Measurements from ENCODE around the gene COL5A3. TPM values are rescaled to one million over a fixed set of nuclear protein-coding genes. Genes with fewer than 3 reads are reported as not detected.

The COL5A3 gene
- total and polyA plus RNA-seq, 4 donors: 0.14 to 4.9 (median 0.76) TPM

DNA sequence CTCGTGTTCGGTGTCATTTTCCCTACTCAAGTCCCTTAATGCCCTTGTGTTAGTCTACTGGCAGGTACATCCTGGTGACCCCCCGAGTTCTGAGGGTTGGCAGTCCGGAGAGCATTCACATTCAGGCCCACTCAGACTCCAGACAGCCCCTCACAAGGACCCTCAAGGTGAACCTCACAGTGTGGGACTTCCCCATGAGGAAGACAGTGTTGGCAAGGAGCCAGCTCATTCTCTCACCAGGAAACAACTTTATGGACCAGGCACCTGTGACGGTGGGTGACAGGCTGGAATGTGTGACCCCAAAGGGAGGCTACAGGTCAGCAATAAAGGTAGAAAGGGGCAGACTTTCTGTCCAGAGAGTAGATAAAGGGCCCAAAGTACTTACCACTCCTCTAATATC is 27.5 kb upstream of the COL5A3 start:
- peaks cover 0 to 5% (median 2%) of the 10 kb centered on the region in 4 donors for H3K9me3 ChIP-seq (ENCODE audit: control insufficient read depth in 4 of 4, low read length in 3 of 4)
- WGBS: 30% methylated on average over 5 of the region's 5 CpGs
- peaks cover 0 to 9% (median 0%) of the 10 kb centered on the region in 4 donors for H3K36me3 ChIP-seq (ENCODE audit: control insufficient read depth in 4 of 4, insufficient read depth in 3 of 4, low read depth in 1 of 4, low read length in 3 of 4)
- TF ChIP-seq FOXA1 (IDR thresholded peaks at IDR 0.05): no peak
- no peak for TF ChIP-seq JUND (IDR thresholded peaks at IDR 0.05)
- TF ChIP-seq FOXA2 (IDR thresholded peaks at IDR 0.05): no peak
- no peak for TF ChIP-seq RAD21 (IDR thresholded peaks at IDR 0.05)
- TF ChIP-seq SP1 (IDR thresholded peaks at IDR 0.05): no peak
- TF ChIP-seq EGR1 (IDR thresholded peaks at IDR 0.05; ENCODE audit: low read depth in 2 of 2): no peak
- no peak for TF ChIP-seq RXRA (IDR thresholded peaks at IDR 0.05)
- no peak for TF ChIP-seq NR2F2 (IDR thresholded peaks at IDR 0.05)
- TF ChIP-seq TAF1 (conservative IDR thresholded peaks at IDR 0.05): no peak
- TF ChIP-seq, protein P1, sequence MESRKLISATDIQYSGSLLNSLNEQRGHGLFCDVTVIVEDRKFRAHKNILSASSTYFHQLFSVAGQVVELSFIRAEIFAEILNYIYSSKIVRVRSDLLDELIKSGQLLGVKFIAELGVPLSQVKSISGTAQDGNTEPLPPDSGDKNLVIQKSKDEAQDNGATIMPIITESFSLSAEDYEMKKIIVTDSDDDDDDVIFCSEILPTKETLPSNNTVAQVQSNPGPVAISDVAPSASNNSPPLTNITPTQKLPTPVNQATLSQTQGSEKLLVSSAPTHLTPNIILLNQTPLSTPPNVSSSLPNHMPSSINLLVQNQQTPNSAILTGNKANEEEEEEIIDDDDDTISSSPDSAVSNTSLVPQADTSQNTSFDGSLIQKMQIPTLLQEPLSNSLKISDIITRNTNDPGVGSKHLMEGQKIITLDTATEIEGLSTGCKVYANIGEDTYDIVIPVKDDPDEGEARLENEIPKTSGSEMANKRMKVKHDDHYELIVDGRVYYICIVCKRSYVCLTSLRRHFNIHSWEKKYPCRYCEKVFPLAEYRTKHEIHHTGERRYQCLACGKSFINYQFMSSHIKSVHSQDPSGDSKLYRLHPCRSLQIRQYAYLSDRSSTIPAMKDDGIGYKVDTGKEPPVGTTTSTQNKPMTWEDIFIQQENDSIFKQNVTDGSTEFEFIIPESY (IDR thresholded peaks at IDR 0.05): no peak
- TF ChIP-seq REST (IDR thresholded peaks at IDR 0.05): no peak
- TF ChIP-seq GABPA (IDR thresholded peaks at IDR 0.05 in 1 of 2, conservative IDR thresholded peaks at IDR 0.05 in 1 of 2): no peak
- TF ChIP-seq, protein P2, sequence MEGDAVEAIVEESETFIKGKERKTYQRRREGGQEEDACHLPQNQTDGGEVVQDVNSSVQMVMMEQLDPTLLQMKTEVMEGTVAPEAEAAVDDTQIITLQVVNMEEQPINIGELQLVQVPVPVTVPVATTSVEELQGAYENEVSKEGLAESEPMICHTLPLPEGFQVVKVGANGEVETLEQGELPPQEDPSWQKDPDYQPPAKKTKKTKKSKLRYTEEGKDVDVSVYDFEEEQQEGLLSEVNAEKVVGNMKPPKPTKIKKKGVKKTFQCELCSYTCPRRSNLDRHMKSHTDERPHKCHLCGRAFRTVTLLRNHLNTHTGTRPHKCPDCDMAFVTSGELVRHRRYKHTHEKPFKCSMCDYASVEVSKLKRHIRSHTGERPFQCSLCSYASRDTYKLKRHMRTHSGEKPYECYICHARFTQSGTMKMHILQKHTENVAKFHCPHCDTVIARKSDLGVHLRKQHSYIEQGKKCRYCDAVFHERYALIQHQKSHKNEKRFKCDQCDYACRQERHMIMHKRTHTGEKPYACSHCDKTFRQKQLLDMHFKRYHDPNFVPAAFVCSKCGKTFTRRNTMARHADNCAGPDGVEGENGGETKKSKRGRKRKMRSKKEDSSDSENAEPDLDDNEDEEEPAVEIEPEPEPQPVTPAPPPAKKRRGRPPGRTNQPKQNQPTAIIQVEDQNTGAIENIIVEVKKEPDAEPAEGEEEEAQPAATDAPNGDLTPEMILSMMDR (IDR thresholded peaks at IDR 0.05; ENCODE audit: low read depth, low read length, missing input control): no peak
- no peak for TF ChIP-seq HNF4A (conservative IDR thresholded peaks at IDR 0.05)
- TF ChIP-seq, protein P3, sequence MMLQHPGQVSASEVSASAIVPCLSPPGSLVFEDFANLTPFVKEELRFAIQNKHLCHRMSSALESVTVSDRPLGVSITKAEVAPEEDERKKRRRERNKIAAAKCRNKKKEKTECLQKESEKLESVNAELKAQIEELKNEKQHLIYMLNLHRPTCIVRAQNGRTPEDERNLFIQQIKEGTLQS (IDR thresholded peaks at IDR 0.05): no peak
- no peak for TF ChIP-seq MAX (IDR thresholded peaks at IDR 0.05)
- TF ChIP-seq YY1 (IDR thresholded peaks at IDR 0.05): no peak
- no peak for TF ChIP-seq HNF4G (IDR thresholded peaks at IDR 0.05)
- H3K4me1 ChIP-seq (ENCODE audit: control insufficient read depth in 4 of 4, insufficient read depth in 4 of 4, low read length in 3 of 4): peaks cover 12 to 47% (median 26%) of the 10 kb centered on the region in 4 donors
- H3K4me3 ChIP-seq (ENCODE audit: low read depth in 1 of 3, low read length in 3 of 3): peak overlapping the region; percentile 12 to 76 (median 50)
- no peak for DNase-seq (ENCODE audit: low spot score)
- peak overlapping the region in 1 of 2 donors; percentile 55 for H3K9ac ChIP-seq (ENCODE audit: low read depth in 1 of 2, low read length in 2 of 2)
- no peaks in the 10 kb centered on the region for H3K27me3 ChIP-seq (ENCODE audit: control insufficient read depth in 4 of 4, insufficient read depth in 4 of 4, low read length in 3 of 4)
- H3K27ac ChIP-seq (ENCODE audit: low read depth in 1 of 2, low read length in 2 of 2): peak overlapping the region; percentile 58 to 76
